Measurements from ENCODE around the gene PIF1. TPM values are rescaled to one million over a fixed set of nuclear protein-coding genes. Genes with fewer than 3 reads are reported as not detected.

PIF1 gene
- total and polyA plus RNA-seq, 8 donors, result 0.46 to 58.8 (median 2.4) TPM

DNA sequence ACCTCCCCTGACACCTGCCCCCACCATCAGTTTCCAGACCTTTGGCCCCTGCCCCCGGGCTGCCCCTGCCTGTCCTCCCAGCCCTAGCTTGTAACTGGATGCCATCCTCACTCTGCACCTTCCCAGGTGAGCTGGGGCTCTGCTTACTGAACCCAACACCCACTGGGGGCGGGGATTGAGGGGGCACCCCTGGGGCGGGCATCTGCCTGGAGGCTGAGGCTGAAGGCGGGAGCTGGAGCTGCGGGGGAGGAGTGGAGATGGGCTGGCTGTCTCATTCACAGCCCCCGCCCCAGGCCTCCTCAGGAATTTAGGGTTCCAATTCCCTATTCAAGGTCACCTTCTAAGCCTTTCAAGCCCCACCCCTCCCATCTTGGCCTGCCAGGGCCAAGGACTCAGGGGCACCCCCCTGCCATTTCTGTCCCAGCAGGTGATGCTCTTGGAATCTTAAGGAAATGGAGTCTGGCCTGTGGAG, 17.7 kb downstream of the PIF1 start:
- Histone ChIP-seq H3K27me3 (no peaks in the 10 kb centered on the region), H3K36me3 (no peaks in the 10 kb centered on the region), H3K27ac (peak overlapping the region in 4 of 5 donors; percentile 50 to 85 (median 68)), H3K9me3 (no peaks in the 10 kb centered on the region), H3K4me1 (peaks cover 0 to 21% (median 9%) of the 10 kb centered on the region in 4 donors), H3K4me3 (peak overlapping the region in 2 of 4 donors; percentile 9 to 11)
- intact Hi-C loops (cut with DNase I; ENCODE audit: low total_unique reads), result loop anchor here (5.0 kb wide), 1 partner anchor 70 kb away; no protein-coding TSS in a partner anchor
- 59 to 82% (median 78%) methylated on average over 4 to 6 of the region's 6 CpGs for WGBS, 5 donors
- DNase-seq, result no peak
- no peak for TF ChIP-seq POLR2AphosphoS5 (IDR thresholded peaks at IDR 0.05)
- no peak for TF ChIP-seq EP300 (IDR thresholded peaks at IDR 0.05)
- TF ChIP-seq, protein P1, sequence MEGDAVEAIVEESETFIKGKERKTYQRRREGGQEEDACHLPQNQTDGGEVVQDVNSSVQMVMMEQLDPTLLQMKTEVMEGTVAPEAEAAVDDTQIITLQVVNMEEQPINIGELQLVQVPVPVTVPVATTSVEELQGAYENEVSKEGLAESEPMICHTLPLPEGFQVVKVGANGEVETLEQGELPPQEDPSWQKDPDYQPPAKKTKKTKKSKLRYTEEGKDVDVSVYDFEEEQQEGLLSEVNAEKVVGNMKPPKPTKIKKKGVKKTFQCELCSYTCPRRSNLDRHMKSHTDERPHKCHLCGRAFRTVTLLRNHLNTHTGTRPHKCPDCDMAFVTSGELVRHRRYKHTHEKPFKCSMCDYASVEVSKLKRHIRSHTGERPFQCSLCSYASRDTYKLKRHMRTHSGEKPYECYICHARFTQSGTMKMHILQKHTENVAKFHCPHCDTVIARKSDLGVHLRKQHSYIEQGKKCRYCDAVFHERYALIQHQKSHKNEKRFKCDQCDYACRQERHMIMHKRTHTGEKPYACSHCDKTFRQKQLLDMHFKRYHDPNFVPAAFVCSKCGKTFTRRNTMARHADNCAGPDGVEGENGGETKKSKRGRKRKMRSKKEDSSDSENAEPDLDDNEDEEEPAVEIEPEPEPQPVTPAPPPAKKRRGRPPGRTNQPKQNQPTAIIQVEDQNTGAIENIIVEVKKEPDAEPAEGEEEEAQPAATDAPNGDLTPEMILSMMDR (IDR thresholded peaks at IDR 0.05), result no peak
- no peak for TF ChIP-seq POLR2A (IDR thresholded peaks at IDR 0.05)

DNA sequence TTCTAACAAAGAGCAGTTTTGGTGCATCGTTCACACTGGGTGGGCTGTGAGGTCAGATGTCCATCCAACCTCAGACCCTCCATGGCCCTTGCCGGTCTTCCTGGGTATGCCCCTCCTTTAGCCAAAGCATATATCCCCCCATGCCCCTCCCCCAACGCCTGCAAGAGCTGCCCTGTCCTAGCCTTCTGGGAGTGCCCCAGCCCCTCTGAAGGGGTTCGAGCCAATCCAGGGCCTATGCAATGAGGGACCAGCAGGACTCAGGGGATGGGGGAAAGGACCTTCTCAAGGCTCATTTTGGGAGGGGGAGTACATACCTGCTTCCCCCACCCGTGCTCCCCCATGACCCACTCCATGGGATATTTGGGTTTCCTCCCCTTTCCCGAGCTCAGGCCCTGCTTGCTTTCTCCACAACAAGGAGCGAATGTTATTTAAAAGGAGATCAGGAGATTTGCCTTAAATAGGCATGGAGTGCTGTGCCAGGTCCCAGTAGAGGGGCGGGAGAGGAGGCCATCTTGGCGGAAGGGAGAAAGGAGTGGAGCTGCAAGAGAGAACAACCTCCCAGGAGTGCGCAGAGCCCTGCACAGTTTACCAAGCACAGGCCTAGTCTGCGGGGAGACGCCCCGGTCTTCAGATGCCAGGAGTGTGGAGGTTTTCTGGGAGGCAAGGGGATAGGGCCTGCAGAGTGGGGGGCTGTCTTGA, 18.2 kb downstream of the PIF1 start:
- intact Hi-C loops (cut with DNase I; ENCODE audit: low total_unique reads), result loop anchor here (5.0 kb wide), 1 partner anchor 70 kb away; no protein-coding TSS in a partner anchor
- H3K4me3 ChIP-seq, result peak overlapping the region in 2 of 4 donors; percentile 9 to 11

DNA sequence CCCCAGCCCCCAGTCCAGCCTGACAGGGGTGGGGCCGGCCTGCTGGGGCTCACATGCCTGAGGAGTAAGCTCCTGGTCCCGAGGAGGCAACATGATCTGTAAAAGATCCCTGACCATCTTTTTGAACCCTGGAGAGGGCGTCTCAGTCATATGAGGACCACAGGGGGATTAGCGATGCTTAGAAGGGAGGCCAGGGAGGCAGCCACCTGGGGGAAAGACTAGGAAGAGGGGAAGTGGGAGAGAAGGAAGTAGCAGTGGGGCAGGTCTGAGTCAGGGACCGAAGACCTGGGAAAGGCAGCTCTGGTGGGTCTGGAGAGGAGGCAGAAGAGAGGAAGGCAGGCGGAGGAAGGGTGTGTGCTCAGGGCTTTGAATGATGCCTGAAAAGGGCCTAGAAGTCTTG, 18.9 kb downstream of the PIF1 start:
- Histone ChIP-seq H3K36me3 (no peaks in the 10 kb centered on the region), H3K4me3 (no peak overlapping the region), H3K27ac (peak overlapping the region in 4 of 5 donors; percentile 50 to 85 (median 68)), H3K4me1 (peaks cover 0 to 31% (median 13%) of the 10 kb centered on the region in 4 donors), H3K27me3 (no peaks in the 10 kb centered on the region), H3K9me3 (no peaks in the 10 kb centered on the region)
- intact Hi-C loops (cut with DNase I; ENCODE audit: low total_unique reads), result loop anchor here (5.0 kb wide), 1 partner anchor 69 kb away; no protein-coding TSS in a partner anchor
- DNase-seq, result no peak
- 70 to 78% (median 72%) methylated on average over 6 of the region's 6 CpGs for WGBS, 5 donors
- TF ChIP-seq POLR2AphosphoS5 (IDR thresholded peaks at IDR 0.05), result no peak
- no peak for TF ChIP-seq EP300 (IDR thresholded peaks at IDR 0.05)
- TF ChIP-seq, protein P1 (IDR thresholded peaks at IDR 0.05), result no peak
- TF ChIP-seq POLR2A (IDR thresholded peaks at IDR 0.05), result no peak

More for the DNA sequence above, 18.2 kb downstream of the PIF1 start:
- DNase-seq, result no peak
- WGBS, 5 donors, result 63 to 72% (median 71%) methylated on average over 13 of the region's 13 CpGs
- H3K4me1 ChIP-seq, result peaks cover 0 to 27% (median 10%) of the 10 kb centered on the region in 4 donors
- H3K27me3 ChIP-seq, result no peaks in the 10 kb centered on the region
- no peaks in the 10 kb centered on the region for H3K9me3 ChIP-seq
- H3K36me3 ChIP-seq, result no peaks in the 10 kb centered on the region
- H3K27ac ChIP-seq, result peak overlapping the region in 4 of 5 donors; percentile 50 to 85 (median 68)
- TF ChIP-seq, protein P1 (IDR thresholded peaks at IDR 0.05), result no peak
- no peak for TF ChIP-seq EP300 (IDR thresholded peaks at IDR 0.05)
- no peak for TF ChIP-seq POLR2A (IDR thresholded peaks at IDR 0.05)
- no peak for TF ChIP-seq POLR2AphosphoS5 (IDR thresholded peaks at IDR 0.05)

DNA sequence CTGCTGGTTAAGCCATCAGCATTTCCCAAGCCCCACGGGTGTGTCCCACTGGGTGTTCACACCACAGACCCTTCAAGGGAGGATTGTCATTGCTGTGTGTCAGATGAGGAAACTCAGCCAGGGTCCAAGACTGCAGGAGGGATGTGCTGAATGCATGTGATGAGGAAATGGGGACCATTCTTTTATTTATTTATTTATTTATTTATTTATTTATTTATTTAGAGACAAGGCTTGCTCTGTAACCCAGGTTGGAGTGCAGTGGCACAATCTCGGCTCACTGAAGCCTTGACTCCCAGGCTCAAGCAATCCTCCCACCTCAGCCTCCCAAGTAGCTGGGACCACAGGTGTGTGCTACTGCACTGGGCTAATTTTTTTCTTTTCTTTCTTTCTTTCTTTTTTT, 20.8 kb downstream of the PIF1 start:
- Histone ChIP-seq H3K36me3 (no peaks in the 10 kb centered on the region), H3K9me3 (no peaks in the 10 kb centered on the region), H3K4me3 (no peak overlapping the region), H3K4me1 (peaks cover 0 to 24% (median 10%) of the 10 kb centered on the region in 4 donors), H3K27me3 (no peaks in the 10 kb centered on the region), H3K27ac (peak overlapping the region in 1 of 5 donors; percentile 26)
- 39 to 69% (median 42%) methylated on average over 2 of the region's 2 CpGs for WGBS, 5 donors
- intact Hi-C loops (cut with DNase I; ENCODE audit: low total_unique reads), result loop anchor here (5.0 kb wide), 1 partner anchor 67 kb away; no protein-coding TSS in a partner anchor
- DNase-seq, result no peak
- TF ChIP-seq, protein P1 (IDR thresholded peaks at IDR 0.05), result no peak
